ENCODE data around the gene ABCA9. TPM values are rescaled to one million over a fixed set of nuclear protein-coding genes. Genes with fewer than 3 reads are reported as not detected.

Gene ABCA9
- total RNA-seq, 2 experiments from 2014 or later: not detected

Other genes starting within 250 kb of the ABCA9 start
- gene ABCA8, start 105.5 kb downstream of the ABCA9 start, total RNA-seq: not detected
- under 1 TPM; 0.04 to 0.15 TPM for gene ABCA6, start 81.0 kb upstream of the ABCA9 start, total RNA-seq
- gene ABCA10, start 167.9 kb upstream of the ABCA9 start, total RNA-seq: under 1 TPM; 0.30 to 0.31 TPM

Data from activated CD8-positive, alpha-beta memory T cell treated with anti-CD3 and anti-CD28 coated beads for 36 hours (primary cell).